Tibial nerve (tissue), 4 donors: ENCODE measurements around the gene ATPAF1.

Experiments
- CTCF ChIP-seq, 5 experiments: fragments of 200-600 bp in 3 of 5; fragments of 450-650 bp in 2 of 5; sonication (generic) in 3 of 5; IDR thresholded peaks; one replicate each; pipeline ENCODE4 v1.5.1; 2016 to 2019; ENCODE audit warnings: antibody characterized with exemption in 5 of 5, mild to moderate bottlenecking in 3 of 5, moderate library complexity in 2 of 5
- EP300 ChIP-seq, 2 donors: sonication (generic); formaldehyde crosslinking; IDR thresholded peaks; one replicate each; pipeline ENCODE4 v1.6.1; 2017; ENCODE audit warnings: antibody characterized with exemption in 2 of 2, mild to moderate bottlenecking in 1 of 2
- POLR2A ChIP-seq, 2 donors: fragments of 450-650 bp; IDR thresholded peaks; one replicate each; pipeline ENCODE4 v1.6.1; 2017; ENCODE audit warnings: antibody characterized with exemption in 2 of 2, mild to moderate bottlenecking in 2 of 2, moderate library complexity in 2 of 2

- TF ChIP-seq CTCF (IDR thresholded peaks at IDR 0.05): no peak
- no peak for TF ChIP-seq POLR2A (IDR thresholded peaks at IDR 0.05)
- no peak for TF ChIP-seq EP300 (IDR thresholded peaks at IDR 0.05)
Observed at GRCh38 chr1:46615735-46616134, 52.4 kb downstream of the ATPAF1 start.
